Thyroid gland (tissue), 4 donors: Measurements from ENCODE around the gene RANBP17. TPM values are rescaled to one million over a fixed set of nuclear protein-coding genes. Genes with fewer than 3 reads are reported as not detected.
"Not testable (repeated sequence)": the region's sequence is repeated elsewhere in the genome, so short reads cannot be mapped to it uniquely, and the experiment has no call there.

Source experiments
- DNase-seq, 2 donors: peaks; one replicate each; pipeline ENCODE4 v3.0.0-alpha.2; 2019
- H3K27ac ChIP-seq, 3 donors: fragments of 200-600 bp; sonication (generic); 1 replicate in 2 of 3; 2 replicates in 1 of 3; pipeline ENCODE4 v1.5.1; 2016 to 2019; ENCODE audit warnings: mild to moderate bottlenecking in 1 of 3, moderate library complexity in 1 of 3
- H3K27me3 ChIP-seq: fragments of 200-600 bp; sonication (generic); one replicate; pipeline ENCODE4 v1.5.1; 2019
- H3K36me3 ChIP-seq, 2 donors: fragments of 200-600 bp; sonication (generic); one replicate each; pipeline ENCODE4 v1.5.1; 2016 to 2019
- H3K4me1 ChIP-seq, 2 donors: fragments of 200-600 bp; sonication (generic); one replicate each; pipeline ENCODE4 v1.5.1; 2017 to 2019
- H3K4me3 ChIP-seq, 3 donors: fragments of 200-600 bp; sonication (generic); replicated peaks in 1 of 3; 1 replicate in 2 of 3; 2 replicates in 1 of 3; pipeline ENCODE4 v1.5.1; 2016; ENCODE audit warnings: mild to moderate bottlenecking in 1 of 3
- H3K9me3 ChIP-seq: fragments of 200-600 bp; sonication (generic); one replicate; pipeline ENCODE4 v1.5.1; 2017
- CTCF ChIP-seq, 6 experiments: fragments of 200-600 bp in 3 of 6; fragments of 450-650 bp in 3 of 6; sonication (generic) in 3 of 6; IDR thresholded peaks; one replicate each; pipeline ENCODE4 v1.5.1; 2016 to 2019; ENCODE audit warnings: antibody characterized with exemption in 6 of 6, mild to moderate bottlenecking in 2 of 6, inconsistent platforms in 1 of 6, moderate library complexity in 1 of 6
- POLR2A ChIP-seq, 2 donors: fragments of 450-650 bp; IDR thresholded peaks; one replicate each; pipeline ENCODE4 v1.6.1; 2017; ENCODE audit warnings: antibody characterized with exemption in 2 of 2, mild to moderate bottlenecking in 2 of 2, moderate library complexity in 1 of 2
- WGBS, 2 donors: methylation state at CpG; one replicate each; pipeline ENCODE4 v1.1.5; 2017; 5-methylcytosine and 5-hydroxymethylcytosine counted together
- intact Hi-C: fragments of 100-400 bp; cut with DNase I; formaldehyde crosslinking; loops from one replicate; pipeline ENCODE4 v1.15.1; 2023
- total RNA-seq, 4 donors: library from RNA; depleted of rRNA; stranded (reverse); fragments of >200 nt; gene quantifications; one replicate each; pipeline ENCODE4 v1.2.3, GENCODE V29; 2016

Gene RANBP17
- total RNA-seq, 4 donors from 2014 or later, result 20.2 to 35.0 (median 26.7) TPM

- Histone ChIP-seq H3K9me3 (no peaks in the 10 kb centered on the region), H3K4me1 (no peaks in the 10 kb centered on the region), H3K4me3 (no peak overlapping the region), H3K36me3 (no peaks in the 10 kb centered on the region), H3K27ac (no peak overlapping the region), H3K27me3 (no peaks in the 10 kb centered on the region)
- WGBS, 2 donors, result 96 to 100% methylated on average over 8 of the region's 8 CpGs
- no peak for DNase-seq
- intact Hi-C loops, result no loop called here
- TF ChIP-seq POLR2A (IDR thresholded peaks at IDR 0.05) (no peak), CTCF (IDR thresholded peaks at IDR 0.05) (no peak)
Observed at GRCh38 chr5:170941788-170942187, 80.0 kb downstream of the RANBP17 start.

GRCh38 chr5:170945275-170945674 lies 83.5 kb downstream of the RANBP17 start:
- no peak for TF ChIP-seq POLR2A (IDR thresholded peaks at IDR 0.05)
- no peak for TF ChIP-seq CTCF (IDR thresholded peaks at IDR 0.05)
- no peaks in the 10 kb centered on the region for H3K9me3 ChIP-seq
- intact Hi-C loops, result no loop called here
- WGBS, 2 donors, result 88 to 91% methylated on average over 3 of the region's 3 CpGs
- no peak overlapping the region for H3K4me3 ChIP-seq
- no peaks in the 10 kb centered on the region for H3K36me3 ChIP-seq
- H3K27ac ChIP-seq, result no peak overlapping the region
- no peak for DNase-seq
- H3K27me3 ChIP-seq, result no peaks in the 10 kb centered on the region
- H3K4me1 ChIP-seq, result no peaks in the 10 kb centered on the region

GRCh38 chr5:170960567-170960966 lies 98.7 kb downstream of the RANBP17 start:
- H3K27me3 ChIP-seq, result no peaks in the 10 kb centered on the region
- TF ChIP-seq CTCF (IDR thresholded peaks at IDR 0.05) (no peak), POLR2A (IDR thresholded peaks at IDR 0.05) (no peak)
- no peaks in the 10 kb centered on the region for H3K36me3 ChIP-seq
- no peak overlapping the region for H3K27ac ChIP-seq
- 65 to 79% methylated on average over 3 of the region's 3 CpGs for WGBS, 2 donors
- no peak overlapping the region for H3K4me3 ChIP-seq
- DNase-seq, result no peak
- H3K9me3 ChIP-seq, result no peaks in the 10 kb centered on the region
- intact Hi-C loops, result no loop called here
- no peaks in the 10 kb centered on the region for H3K4me1 ChIP-seq

- H3K27ac ChIP-seq, result no peak overlapping the region
- no peaks in the 10 kb centered on the region for H3K4me1 ChIP-seq
- H3K27me3 ChIP-seq, result no peaks in the 10 kb centered on the region
- no peaks in the 10 kb centered on the region for H3K9me3 ChIP-seq
- no peak for TF ChIP-seq POLR2A (IDR thresholded peaks at IDR 0.05)
- TF ChIP-seq CTCF (IDR thresholded peaks at IDR 0.05), result no peak
- whole genome bisulfite sequencing, 2 donors, result 89 to 96% methylated on average over 5 of the region's 5 CpGs
- H3K36me3 ChIP-seq, result no peaks in the 10 kb centered on the region
- DNase-seq, result no peak
- H3K4me3 ChIP-seq, result no peak overlapping the region
- intact Hi-C loops, result no loop called here
Observed at GRCh38 chr5:170963521-170963920, 101.7 kb downstream of the RANBP17 start.

GRCh38 chr5:170974461-170974860 lies 112.6 kb downstream of the RANBP17 start:
- no peaks in the 10 kb centered on the region for H3K27me3 ChIP-seq

DNA sequence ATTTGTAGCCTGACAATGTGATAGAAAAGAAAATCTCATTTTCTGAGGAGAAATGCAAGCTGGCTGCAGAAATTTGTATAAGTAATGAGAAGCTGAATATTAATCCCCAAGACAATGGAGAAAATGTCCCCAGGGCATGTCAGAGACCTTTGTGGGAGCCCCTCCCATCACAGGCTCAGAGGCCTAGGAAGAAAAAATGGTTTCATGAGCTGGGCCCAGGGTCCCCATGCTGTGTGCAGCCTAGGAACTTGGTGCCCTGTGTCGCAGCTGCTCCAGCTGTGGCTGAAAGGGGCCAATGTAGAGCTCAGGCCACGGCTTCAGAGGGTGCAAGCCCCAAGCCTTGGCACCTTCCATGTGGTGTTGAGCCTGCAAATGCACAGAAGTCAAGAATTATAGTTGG lies 118.4 kb downstream of the RANBP17 start:
- DNase-seq, intact Hi-C loops, H3K4me3 ChIP-seq, H3K27ac ChIP-seq, H3K4me1 ChIP-seq, H3K27me3 ChIP-seq, H3K9me3 ChIP-seq, H3K36me3 ChIP-seq: not testable (repeated sequence)
- 93 to 100% methylated on average over 2 of the region's 2 CpGs for WGBS, 2 donors

More at GRCh38 chr5:170974461-170974860, 112.6 kb downstream of the RANBP17 start:
- Histone ChIP-seq H3K27ac (no peak overlapping the region), H3K9me3 (no peaks in the 10 kb centered on the region), H3K4me3 (no peak overlapping the region), H3K36me3 (no peaks in the 10 kb centered on the region), H3K4me1 (no peaks in the 10 kb centered on the region)
- intact Hi-C loops, result no loop called here
- no peak for DNase-seq
- TF ChIP-seq CTCF (IDR thresholded peaks at IDR 0.05) (no peak), POLR2A (IDR thresholded peaks at IDR 0.05) (no peak)
